Measurements from ENCODE around the gene FBXO48. TPM values are rescaled to one million over a fixed set of nuclear protein-coding genes. Genes with fewer than 3 reads are reported as not detected.

FBXO48 gene
- total and polyA plus RNA-seq, 4 donors, result 0.52 to 1.9 (median 0.96) TPM

DNA sequence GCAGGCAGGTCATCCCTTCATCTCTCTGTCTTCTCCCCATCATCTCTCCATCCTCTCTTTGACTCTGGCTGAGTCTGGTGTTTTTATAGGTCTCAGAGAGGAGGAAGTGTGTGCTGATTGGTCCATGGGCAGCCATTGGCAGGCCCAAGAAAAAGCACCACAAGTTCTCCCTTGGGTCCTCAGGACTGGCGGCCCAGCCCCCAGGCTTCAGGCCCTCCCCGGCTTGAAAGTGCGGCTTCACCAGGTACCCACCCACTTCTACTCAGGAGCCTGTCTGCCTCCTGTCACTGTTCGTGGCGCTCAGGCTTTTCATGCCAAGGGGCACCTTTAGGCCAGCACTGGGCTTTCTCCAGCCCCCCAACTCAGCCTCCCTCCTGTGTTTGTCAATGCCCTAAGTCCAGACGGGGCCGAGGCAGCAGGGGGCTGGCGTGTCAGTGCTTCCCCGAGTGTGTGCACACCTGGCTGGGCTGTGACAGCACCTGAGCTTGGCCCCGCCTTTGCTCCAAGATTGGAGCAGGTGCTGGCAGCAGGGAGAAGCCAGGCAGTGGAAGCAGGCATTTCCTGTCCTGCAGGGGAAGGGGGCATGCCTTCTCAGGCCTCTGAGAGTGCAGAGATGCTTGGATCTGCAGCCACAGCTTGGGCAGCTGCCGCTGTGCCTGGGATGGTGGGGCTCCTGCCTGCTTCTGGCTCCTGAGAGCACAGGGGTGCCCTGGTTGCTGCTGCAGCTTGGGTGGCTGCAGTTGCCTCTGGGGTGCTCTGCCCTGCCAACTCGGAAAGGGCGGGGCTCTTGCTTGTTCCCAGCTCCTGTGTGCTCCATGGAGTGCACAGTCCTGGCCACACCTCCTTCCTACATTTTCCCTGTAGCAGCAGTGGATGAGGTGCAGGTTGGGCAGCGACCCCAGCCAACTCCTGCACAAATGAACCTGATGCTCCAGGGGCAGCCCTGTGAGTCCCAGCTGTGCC, 34.1 kb downstream of the FBXO48 start:
- TF ChIP-seq CTCF (IDR thresholded peaks at IDR 0.05; ENCODE audit: control extremely low read depth, extremely low read depth), result no peak
- Histone ChIP-seq H3K4me1 (ENCODE audit: control insufficient read depth in 5 of 5, insufficient read depth in 5 of 5, low read length in 5 of 5) (peaks cover 0 to 19% (median 9%) of the 10 kb centered on the region in 5 donors), H3K9me3 (ENCODE audit: control insufficient read depth in 4 of 4, insufficient read depth in 3 of 4, low read length in 3 of 4) (peaks cover 0 to 3% (median 0%) of the 10 kb centered on the region in 4 donors), H3K36me3 (ENCODE audit: control insufficient read depth in 4 of 4, insufficient read depth in 4 of 4, low read length in 4 of 4) (no peaks in the 10 kb centered on the region), H3K4me3 (no peak overlapping the region), H3K9ac (ENCODE audit: insufficient read depth in 1 of 2, low read length in 2 of 2) (no peak overlapping the region), H3K27ac (ENCODE audit: low read depth in 1 of 2, low read length in 1 of 2) (no peak overlapping the region), H3K27me3 (ENCODE audit: control insufficient read depth in 3 of 3, insufficient read depth in 3 of 3, low read length in 2 of 3) (no peaks in the 10 kb centered on the region)
- WGBS, 2 donors, result 83 to 88% methylated on average over 14 of the region's 14 CpGs
- ATAC-seq (ENCODE audit: insufficient read depth, low FRiP score) (no peak), DNase-seq (no peak)

DNA sequence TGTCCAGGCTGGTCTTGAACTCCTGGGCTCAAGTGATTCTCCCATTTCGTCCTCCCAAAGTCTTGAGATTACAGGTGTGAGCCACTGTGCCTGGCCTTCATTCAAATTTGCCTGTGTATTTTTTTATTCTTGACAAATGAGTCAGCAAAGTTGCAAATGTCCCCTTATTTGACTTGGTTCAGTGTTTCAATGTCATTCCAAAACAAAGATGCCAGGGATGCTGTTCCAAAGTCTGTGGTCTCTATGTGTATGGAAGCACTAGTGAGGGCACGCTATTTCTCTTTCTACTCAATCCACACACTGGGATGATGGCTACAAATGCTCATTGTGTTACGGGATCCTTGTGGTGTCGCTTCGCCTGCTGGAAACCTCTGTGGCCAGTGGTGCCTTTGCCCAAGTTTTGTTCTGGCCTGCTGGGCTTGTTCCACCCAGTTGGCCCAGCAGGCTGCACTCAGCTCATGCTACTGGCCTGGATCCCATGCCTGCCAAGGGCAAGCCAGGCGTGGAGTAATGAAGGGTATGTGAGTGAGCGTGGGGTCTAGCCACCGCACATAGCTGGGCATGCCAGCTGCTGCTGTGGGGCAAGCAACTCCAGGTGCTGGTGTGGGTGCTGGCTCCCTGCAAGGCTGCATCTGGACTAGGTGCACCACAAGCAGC, 35.6 kb downstream of the FBXO48 start:
- 83 to 85% methylated on average over 8 of the region's 8 CpGs for WGBS, 2 donors
- no peak for TF ChIP-seq CTCF (IDR thresholded peaks at IDR 0.05; ENCODE audit: control extremely low read depth, extremely low read depth)
- Histone ChIP-seq H3K27me3 (ENCODE audit: control insufficient read depth in 3 of 3, insufficient read depth in 3 of 3, low read length in 2 of 3) (no peaks in the 10 kb centered on the region), H3K36me3 (ENCODE audit: control insufficient read depth in 4 of 4, insufficient read depth in 4 of 4, low read length in 4 of 4) (no peaks in the 10 kb centered on the region), H3K4me1 (ENCODE audit: control insufficient read depth in 5 of 5, insufficient read depth in 5 of 5, low read length in 5 of 5) (peaks cover 0 to 19% (median 8%) of the 10 kb centered on the region in 5 donors), H3K9me3 (ENCODE audit: control insufficient read depth in 4 of 4, insufficient read depth in 3 of 4, low read length in 3 of 4) (peaks cover 0 to 3% (median 0%) of the 10 kb centered on the region in 4 donors), H3K27ac (ENCODE audit: low read depth in 1 of 2, low read length in 1 of 2) (no peak overlapping the region), H3K4me3 (no peak overlapping the region), H3K9ac (ENCODE audit: insufficient read depth in 1 of 2, low read length in 2 of 2) (no peak overlapping the region)
- DNase-seq, result no peak
- ATAC-seq (ENCODE audit: insufficient read depth, low FRiP score), result no peak

- Histone ChIP-seq H3K9me3 (ENCODE audit: control insufficient read depth in 4 of 4, insufficient read depth in 3 of 4, low read length in 3 of 4) (no peaks in the 10 kb centered on the region), H3K27me3 (ENCODE audit: control insufficient read depth in 3 of 3, insufficient read depth in 3 of 3, low read length in 2 of 3) (no peaks in the 10 kb centered on the region), H3K4me3 (no peak overlapping the region), H3K36me3 (ENCODE audit: control insufficient read depth in 4 of 4, insufficient read depth in 4 of 4, low read length in 4 of 4) (no peaks in the 10 kb centered on the region), H3K9ac (ENCODE audit: insufficient read depth in 1 of 2, low read length in 2 of 2) (no peak overlapping the region), H3K4me1 (ENCODE audit: control insufficient read depth in 5 of 5, insufficient read depth in 5 of 5, low read length in 5 of 5) (peaks cover 0 to 8% (median 4%) of the 10 kb centered on the region in 5 donors), H3K27ac (ENCODE audit: low read depth in 1 of 2, low read length in 1 of 2) (no peak overlapping the region)
- DNase-seq, result peak in 1 of 3 donors; percentile 25
- ATAC-seq (ENCODE audit: insufficient read depth, low FRiP score), result no peak
- TF ChIP-seq CTCF (IDR thresholded peaks at IDR 0.05; ENCODE audit: control extremely low read depth, extremely low read depth), result no peak
- 72 to 81% methylated on average over 7 of the region's 7 CpGs for WGBS, 2 donors
These were observed 37.7 kb downstream of the FBXO48 start for GRCh38 chr2:68429311-68429826.

Measured in lung (tissue), 12 donors.